ENCODE results near the gene CKS2.
"Not testable (repeated sequence)": the region's sequence is repeated elsewhere in the genome, so short reads cannot be mapped to it uniquely, and the experiment has no call there.

CKS2 gene

DNA sequence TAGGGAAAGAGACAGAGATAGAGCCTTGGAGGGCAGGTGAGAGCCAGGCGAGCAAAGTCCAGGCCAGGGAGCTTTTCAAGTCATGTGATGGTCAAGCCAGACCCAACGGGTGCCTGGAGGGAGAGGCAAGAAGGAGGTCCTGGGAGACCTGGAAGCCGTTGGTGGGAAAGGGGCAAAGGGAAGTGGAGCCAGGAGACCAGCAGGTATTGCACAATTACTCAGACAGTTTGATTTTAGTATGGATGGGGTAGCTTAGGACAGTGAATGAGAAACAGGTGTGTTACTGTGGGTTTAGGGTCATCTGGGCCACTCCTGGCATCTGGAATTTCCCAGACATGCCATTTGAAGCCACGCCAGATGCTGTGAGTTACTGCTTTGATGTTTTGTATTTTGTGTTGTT lies 12.4 kb downstream of the CKS2 start:
- H3K27me3 Mint-ChIP-seq: no peaks in the 10 kb centered on the region
- H3K4me3 Mint-ChIP-seq: peak overlapping the region; percentile 45
- H3K27ac Mint-ChIP-seq: peak overlapping the region; percentile 79
- no peaks in the 10 kb centered on the region for H3K9me3 Mint-ChIP-seq
- H3K36me3 Mint-ChIP-seq: peaks cover 18% of the 10 kb centered on the region
- peaks cover 65% of the 10 kb centered on the region for H3K4me1 Mint-ChIP-seq

DNA sequence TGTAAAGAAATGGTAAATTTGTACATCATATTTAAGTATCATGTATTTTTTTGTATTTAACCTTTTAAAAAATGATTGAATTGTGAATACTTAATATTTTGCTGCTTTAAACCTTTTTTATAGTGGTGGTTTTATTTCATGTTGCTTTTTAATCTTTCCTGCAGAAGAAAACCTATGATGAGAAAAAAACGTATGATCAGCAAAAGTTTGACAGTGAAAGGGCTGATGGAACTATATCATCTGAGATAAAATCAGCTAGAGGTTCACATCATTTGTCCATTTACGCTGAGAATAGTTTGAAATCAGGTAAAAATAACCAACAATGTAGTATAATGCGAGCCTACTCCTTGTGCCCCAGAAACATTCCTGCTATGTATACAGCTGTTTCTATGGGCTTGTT lies 14.7 kb downstream of the CKS2 start:
- Mint-ChIP-seq H3K4me1 (peaks cover 52% of the 10 kb centered on the region), H3K27me3 (no peaks in the 10 kb centered on the region), H3K36me3 (peaks cover 17% of the 10 kb centered on the region), H3K27ac (no peak overlapping the region), H3K4me3 (no peak overlapping the region), H3K9me3 (no peaks in the 10 kb centered on the region)

DNA sequence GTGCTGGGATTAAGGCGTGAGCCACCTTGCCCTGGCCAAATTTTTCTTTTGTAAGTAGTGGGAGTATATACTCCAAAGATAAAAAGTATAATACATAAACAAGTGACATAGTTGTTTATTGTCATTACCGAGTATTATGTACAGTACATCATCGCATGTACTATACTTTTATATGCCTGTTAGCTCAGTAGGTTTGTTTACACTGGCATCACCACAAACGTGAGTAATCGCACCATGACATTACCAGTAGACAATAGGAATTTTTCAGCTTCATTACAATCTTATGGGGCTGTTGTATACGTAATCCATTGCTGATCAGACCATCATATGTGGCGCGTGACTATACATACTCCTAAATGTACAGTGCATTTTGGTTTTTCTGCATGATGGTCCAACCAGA lies 17.1 kb downstream of the CKS2 start:
- Mint-ChIP-seq H3K27ac (no peak overlapping the region), H3K4me1 (peaks cover 31% of the 10 kb centered on the region), H3K27me3 (no peaks in the 10 kb centered on the region), H3K4me3 (no peak overlapping the region), H3K36me3 (peaks cover 8% of the 10 kb centered on the region), H3K9me3 (no peaks in the 10 kb centered on the region)

DNA sequence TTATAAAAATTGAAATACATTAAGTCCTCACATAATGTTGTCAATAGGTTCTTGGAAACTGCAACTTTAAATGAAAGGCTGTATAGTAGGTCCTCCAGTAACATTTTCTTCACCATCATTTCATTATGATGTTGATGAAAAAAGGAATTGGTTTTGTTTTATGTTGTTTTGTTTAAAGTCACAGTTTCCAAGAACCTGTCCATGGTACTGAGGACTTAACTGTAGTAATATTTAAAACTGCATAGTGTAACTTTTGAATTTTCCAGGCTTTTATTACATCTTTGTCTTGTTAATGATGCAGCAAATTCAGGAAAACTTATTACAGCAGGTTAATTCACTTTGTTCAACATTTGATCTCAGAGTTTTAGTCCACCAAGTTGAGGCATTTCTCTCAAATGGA lies 18.9 kb downstream of the CKS2 start:
- Mint-ChIP-seq H3K4me3 (no peak overlapping the region), H3K27me3 (no peaks in the 10 kb centered on the region), H3K4me1 (peaks cover 13% of the 10 kb centered on the region), H3K9me3 (no peaks in the 10 kb centered on the region), H3K36me3 (peaks cover 16% of the 10 kb centered on the region), H3K27ac (no peak overlapping the region)

DNA sequence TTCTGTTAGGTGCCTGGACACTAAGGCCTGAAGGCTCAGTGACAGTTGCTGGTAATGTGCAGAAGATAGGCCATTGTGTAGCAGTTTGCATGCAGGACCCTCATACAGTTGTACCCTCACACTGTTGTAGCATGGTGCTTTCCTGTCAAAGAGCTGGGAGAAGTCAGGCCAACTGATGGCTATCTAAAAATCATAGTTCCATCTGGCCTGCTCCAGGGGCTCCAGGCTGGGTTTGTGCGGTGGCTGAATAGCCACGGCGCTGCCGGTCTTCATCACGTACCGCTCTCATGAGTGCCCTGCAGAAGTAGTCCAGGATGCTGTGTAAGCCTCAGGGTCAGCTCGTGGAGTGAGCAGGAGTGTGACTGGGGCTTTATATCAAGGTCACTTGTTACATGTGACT lies 19.5 kb downstream of the CKS2 start:
- Mint-ChIP-seq H3K27ac (no peak overlapping the region), H3K9me3 (no peaks in the 10 kb centered on the region), H3K4me3 (no peak overlapping the region), H3K27me3 (no peaks in the 10 kb centered on the region), H3K36me3 (peaks cover 16% of the 10 kb centered on the region), H3K4me1 (peaks cover 7% of the 10 kb centered on the region)

DNA sequence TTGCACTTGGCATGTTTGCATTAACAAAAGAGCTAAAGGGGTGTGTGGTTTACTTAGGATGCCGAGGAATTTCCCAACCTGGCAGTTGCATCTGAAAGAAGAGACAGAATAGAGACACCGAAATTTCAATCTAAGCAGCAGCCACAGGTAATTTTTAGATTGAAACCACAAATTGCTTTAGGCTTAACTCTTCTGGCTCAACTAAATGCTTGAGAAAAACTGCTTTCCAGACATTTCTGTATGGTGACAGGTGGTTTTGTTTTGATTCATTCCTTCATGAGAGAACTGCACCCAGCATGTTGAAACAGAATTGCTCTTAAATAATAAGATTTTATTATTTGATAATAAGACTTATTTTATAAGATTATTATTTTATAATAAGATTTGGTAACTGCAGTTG lies 28.8 kb downstream of the CKS2 start:
- Mint-ChIP-seq H3K9me3 (no peaks in the 10 kb centered on the region), H3K27ac (peak overlapping the region; percentile 23), H3K27me3 (no peaks in the 10 kb centered on the region), H3K4me3 (no peak overlapping the region), H3K36me3 (peaks cover 44% of the 10 kb centered on the region), H3K4me1 (peaks cover 46% of the 10 kb centered on the region)

DNA sequence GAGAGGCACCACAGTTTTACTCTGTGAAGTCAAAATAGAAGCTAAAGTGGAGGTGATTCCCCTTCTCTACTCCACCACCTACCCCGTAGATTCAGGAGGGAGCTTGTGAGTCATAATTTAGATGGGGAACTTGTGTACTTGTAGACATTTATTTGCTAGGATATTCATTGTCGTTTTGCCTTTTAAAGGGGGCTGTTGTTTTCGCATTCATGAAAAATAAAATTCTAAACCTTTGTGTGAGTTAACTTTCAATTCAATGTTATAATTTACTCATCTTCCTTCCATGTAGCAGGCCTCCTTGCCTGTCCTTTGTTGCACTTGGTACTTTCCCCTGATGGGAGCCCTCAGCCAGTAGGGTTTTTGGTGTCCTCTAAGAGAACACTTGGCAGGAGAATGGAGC lies 29.3 kb downstream of the CKS2 start:
- Mint-ChIP-seq H3K36me3 (peaks cover 44% of the 10 kb centered on the region), H3K4me1 (peaks cover 46% of the 10 kb centered on the region), H3K27ac (peak overlapping the region; percentile 83), H3K27me3 (no peaks in the 10 kb centered on the region), H3K9me3 (no peaks in the 10 kb centered on the region), H3K4me3 (peak overlapping the region; percentile 30)

DNA sequence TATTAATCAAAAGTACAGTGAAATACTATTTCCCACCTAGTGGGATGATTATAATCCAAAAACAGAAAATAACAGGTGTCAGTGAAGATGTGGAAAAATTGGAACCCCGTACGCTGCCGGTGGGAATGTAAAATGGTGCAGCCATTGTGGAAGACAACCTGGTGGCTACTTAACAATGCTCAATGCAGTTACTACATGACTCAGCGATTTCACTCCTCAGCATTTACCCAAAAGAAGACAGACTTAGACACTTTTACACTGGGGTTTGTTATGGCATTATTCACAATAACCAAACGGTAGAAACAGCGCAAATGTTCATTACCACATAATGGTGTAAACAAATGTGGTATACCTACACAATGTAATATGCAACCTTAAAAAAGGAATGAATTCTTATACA lies 31.2 kb downstream of the CKS2 start:
- Mint-ChIP-seq H3K27ac (peak overlapping the region; percentile 9), H3K36me3 (peaks cover 51% of the 10 kb centered on the region), H3K27me3 (no peaks in the 10 kb centered on the region), H3K4me1 (peaks cover 53% of the 10 kb centered on the region), H3K4me3 (no peak overlapping the region), H3K9me3 (no peaks in the 10 kb centered on the region)

DNA sequence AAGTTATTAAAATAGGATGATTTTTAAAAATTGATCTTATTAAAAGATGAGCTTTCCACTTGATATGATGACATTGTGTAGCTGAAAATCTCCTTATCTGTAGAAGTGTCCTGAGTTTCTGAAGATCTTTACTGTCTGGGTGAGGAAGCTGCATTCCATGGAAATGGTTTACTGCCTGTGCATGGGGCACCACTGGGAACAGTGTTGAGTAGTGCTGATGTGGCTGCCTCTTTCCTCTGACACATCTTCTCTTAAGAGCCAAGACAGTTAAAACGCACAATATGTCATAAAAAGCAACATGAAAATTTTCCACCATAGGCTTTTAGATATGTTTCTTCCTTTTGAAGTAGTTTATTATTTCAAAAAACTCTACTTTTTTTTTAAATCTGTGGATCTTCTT lies 32.0 kb downstream of the CKS2 start:
- Mint-ChIP-seq H3K27ac (no peak overlapping the region), H3K9me3 (no peaks in the 10 kb centered on the region), H3K4me3 (no peak overlapping the region), H3K36me3 (peaks cover 47% of the 10 kb centered on the region), H3K4me1 (peaks cover 47% of the 10 kb centered on the region), H3K27me3 (no peaks in the 10 kb centered on the region)

DNA sequence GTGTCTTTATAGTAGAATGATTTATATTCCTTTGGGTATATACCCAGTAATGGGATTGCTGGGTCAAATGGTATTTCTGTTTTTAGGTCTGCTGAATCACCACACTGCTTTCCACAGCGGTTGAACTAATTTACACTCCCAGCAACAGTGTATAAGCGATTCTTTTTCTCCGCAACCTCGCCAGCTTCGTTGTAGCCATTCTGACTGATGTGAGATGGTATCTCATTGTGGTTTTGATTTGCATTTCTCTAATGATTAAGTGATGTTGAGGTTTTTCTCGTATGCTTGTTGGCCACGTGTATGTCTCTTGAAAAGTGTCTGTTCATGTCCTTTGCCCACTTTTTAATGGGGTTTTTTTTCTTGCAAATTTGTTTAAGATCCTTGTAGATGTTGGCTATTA lies 32.8 kb downstream of the CKS2 start:
- peaks cover 47% of the 10 kb centered on the region for H3K4me1 Mint-ChIP-seq
- not testable (repeated sequence) for H3K27me3 Mint-ChIP-seq, H3K9me3 Mint-ChIP-seq, H3K4me3 Mint-ChIP-seq
- peaks cover 44% of the 10 kb centered on the region for H3K36me3 Mint-ChIP-seq
- H3K27ac Mint-ChIP-seq: peak overlapping the region; percentile 7

DNA sequence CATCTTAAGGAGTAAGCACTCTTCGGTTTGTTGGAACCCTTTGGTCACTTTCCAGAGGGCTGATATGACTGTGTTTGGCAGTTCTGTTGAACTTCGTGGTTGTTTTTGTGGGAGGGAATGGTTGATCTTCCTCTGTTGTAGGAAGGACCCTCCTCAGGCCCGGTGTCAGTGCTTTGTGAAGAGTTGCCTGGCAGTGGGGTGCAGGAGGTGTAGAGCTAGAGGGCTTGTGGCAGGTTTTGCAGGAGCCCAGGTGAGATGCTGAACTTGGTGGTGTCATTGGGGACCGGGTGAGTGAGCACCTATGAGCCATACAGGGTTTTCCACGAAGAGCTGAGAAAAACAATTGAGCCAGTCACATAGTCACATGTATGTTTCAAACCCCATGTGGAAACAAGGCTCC lies 34.5 kb downstream of the CKS2 start:
- Mint-ChIP-seq H3K4me3 (no peak overlapping the region), H3K27ac (peak overlapping the region; percentile 56), H3K4me1 (peaks cover 39% of the 10 kb centered on the region), H3K27me3 (no peaks in the 10 kb centered on the region), H3K36me3 (peaks cover 46% of the 10 kb centered on the region), H3K9me3 (no peaks in the 10 kb centered on the region)

DNA sequence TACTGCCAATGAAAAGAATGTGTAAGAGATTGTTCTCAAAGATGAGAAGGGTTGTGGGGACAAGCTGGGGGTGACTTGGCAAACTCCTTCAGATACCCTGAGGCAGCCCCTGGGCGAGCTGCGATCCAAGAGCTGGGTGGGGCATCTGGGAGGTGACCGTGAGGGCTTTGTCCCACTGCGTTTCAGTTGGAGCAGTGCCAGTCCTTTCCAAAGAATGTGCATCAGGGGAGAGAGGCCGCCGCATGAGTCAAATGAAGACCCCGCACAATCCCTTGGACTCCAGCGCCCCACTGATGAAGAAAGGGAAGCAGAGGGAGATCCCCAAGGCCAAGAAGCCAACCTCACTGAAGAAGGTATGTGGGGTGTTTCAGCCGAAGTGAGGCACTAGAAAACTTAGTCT lies 35.7 kb downstream of the CKS2 start:
- H3K4me3 Mint-ChIP-seq: no peak overlapping the region
- H3K4me1 Mint-ChIP-seq: peaks cover 42% of the 10 kb centered on the region
- H3K27ac Mint-ChIP-seq: no peak overlapping the region
- peaks cover 39% of the 10 kb centered on the region for H3K36me3 Mint-ChIP-seq
- H3K9me3 Mint-ChIP-seq: no peaks in the 10 kb centered on the region
- no peaks in the 10 kb centered on the region for H3K27me3 Mint-ChIP-seq

DNA sequence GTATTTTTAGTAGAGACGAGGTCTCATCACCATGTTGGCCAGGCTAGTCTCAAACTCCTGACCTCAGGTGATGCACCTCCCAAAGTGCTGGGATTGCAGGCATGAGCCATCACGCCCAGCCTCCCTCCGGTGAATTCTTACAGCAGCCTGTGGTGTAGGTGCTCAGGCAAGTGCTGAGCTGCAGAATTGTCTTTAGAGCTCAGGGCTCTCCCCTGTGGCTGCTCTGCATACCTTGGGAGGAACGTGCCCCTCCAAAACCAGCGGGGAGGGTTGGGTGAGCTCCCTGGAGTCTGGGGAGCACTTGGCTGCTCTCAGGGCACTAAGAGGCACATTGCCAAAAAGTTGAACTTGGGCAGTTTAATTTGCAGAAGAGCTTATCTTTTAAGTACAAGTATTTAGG lies 36.7 kb downstream of the CKS2 start:
- Mint-ChIP-seq H3K27me3 (no peaks in the 10 kb centered on the region), H3K4me1 (peaks cover 42% of the 10 kb centered on the region), H3K9me3 (no peaks in the 10 kb centered on the region), H3K4me3 (no peak overlapping the region), H3K36me3 (peaks cover 32% of the 10 kb centered on the region), H3K27ac (no peak overlapping the region)

DNA sequence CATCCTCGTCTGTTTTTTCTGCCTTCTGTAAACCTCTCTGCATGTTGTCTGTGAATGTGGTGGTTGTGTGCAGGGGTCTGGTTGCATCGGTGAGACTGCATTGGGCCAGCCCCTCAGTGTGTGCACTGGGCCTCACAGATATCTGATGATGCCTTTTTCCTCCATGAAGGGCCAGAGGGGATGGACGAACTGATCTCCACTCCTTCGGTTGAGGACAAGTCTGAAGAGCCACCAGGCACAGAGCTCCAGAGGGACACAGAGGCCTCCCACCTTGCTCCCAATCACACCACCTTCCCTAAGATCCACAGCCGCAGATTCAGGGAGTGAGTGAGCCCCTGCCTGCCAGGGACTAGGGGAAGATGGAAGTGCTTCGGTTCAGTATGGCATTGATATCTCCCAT lies 38.6 kb downstream of the CKS2 start:
- Mint-ChIP-seq H3K4me3 (no peak overlapping the region), H3K4me1 (peaks cover 44% of the 10 kb centered on the region), H3K36me3 (peaks cover 18% of the 10 kb centered on the region), H3K9me3 (no peaks in the 10 kb centered on the region), H3K27ac (no peak overlapping the region), H3K27me3 (no peaks in the 10 kb centered on the region)

DNA sequence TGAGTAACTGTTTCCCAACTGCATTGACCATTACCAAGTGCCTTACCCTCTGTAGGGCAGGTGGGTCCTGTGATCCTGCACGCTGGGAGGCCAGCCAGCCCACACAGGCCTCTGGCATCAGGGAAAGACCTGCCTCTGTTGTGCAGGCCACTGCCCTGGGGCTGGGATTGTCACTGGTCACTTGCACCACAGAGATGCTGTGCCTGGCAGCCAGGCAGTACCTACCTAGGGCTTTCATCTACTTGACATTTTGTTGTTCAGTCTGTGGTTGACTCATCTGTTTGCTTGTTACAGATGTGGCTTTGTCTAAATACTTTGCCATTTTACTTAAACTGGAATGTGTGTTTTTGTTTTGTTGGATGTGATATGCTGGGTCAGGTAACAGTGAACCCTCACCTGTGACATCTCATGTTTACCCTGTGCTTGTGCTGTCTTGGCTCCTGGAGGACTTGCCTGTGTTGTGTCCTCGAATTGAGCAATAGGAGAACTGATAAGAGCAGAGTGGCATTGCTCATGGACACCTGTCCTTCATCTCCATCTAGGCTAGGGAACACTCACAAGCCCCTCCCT lies 40.1 kb downstream of the CKS2 start:
- no peaks in the 10 kb centered on the region for H3K9me3 Mint-ChIP-seq
- no peaks in the 10 kb centered on the region for H3K27me3 Mint-ChIP-seq
- peaks cover 12% of the 10 kb centered on the region for H3K36me3 Mint-ChIP-seq
- no peak overlapping the region for H3K4me3 Mint-ChIP-seq
- peak overlapping the region; percentile 82 for H3K27ac Mint-ChIP-seq
- H3K4me1 Mint-ChIP-seq: peaks cover 36% of the 10 kb centered on the region

DNA sequence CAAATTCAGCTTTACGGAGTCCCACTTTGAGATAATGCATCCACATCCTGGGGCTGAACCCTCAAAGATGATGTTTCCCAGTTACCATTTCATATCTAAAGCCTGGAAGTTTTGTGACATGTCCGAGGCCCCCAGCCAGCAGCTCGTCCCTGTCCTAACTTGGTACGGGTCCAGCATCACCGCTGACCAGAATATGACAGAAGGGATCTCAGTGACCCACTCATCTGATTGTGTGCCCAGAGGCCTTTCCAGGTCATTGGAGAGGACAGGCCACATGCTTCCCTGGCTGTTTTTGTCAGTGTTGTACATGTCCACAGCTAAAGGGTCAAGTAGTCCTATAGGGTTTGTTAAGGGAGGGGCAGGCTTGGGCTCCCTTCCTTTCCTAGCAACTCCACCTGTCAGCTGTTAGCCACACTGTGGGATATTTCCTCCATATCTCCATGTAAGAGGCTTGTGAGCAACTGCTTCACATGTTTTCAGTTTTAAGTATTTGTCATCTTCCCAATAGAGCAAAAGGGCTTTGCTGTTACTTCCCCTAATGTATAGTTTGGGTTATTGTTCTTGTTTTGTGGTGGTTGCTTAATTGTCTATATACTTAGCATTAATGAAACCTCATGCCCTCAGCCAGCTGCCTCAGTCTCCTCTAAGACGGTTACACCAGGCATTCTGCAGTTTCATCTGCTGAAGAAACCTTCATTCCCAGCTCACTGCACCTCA lies 40.7 kb downstream of the CKS2 start:
- Mint-ChIP-seq H3K27ac (peak overlapping the region; percentile 82), H3K4me3 (no peak overlapping the region), H3K9me3 (no peaks in the 10 kb centered on the region), H3K4me1 (peaks cover 36% of the 10 kb centered on the region), H3K36me3 (peaks cover 14% of the 10 kb centered on the region), H3K27me3 (no peaks in the 10 kb centered on the region)

DNA sequence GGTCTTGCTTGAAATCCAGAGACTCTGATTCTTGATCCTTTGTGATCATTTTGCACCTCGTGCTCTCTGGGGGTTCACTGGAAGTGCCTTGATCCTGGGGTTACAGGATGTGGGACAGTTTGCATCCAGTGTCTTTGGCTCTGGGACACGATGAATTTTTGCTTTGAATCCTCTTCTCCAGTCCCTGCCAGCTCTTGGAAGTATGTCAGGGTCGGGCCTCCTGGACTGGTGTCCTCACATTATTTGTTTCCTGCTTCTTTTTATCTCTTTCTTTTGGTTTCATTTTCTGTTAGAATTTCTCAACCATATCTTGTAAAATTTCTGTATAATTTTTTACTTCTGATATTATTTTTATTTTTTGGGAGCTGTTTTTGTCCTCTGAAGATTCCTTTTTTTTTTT lies 41.5 kb downstream of the CKS2 start:
- H3K36me3 Mint-ChIP-seq: peaks cover 14% of the 10 kb centered on the region
- no peaks in the 10 kb centered on the region for H3K9me3 Mint-ChIP-seq
- H3K4me1 Mint-ChIP-seq: peaks cover 36% of the 10 kb centered on the region
- no peaks in the 10 kb centered on the region for H3K27me3 Mint-ChIP-seq
- peak overlapping the region; percentile 30 for H3K27ac Mint-ChIP-seq
- H3K4me3 Mint-ChIP-seq: no peak overlapping the region
